ENCODE measurements around the gene ZC3H7B.
A peak's percentile ranks its signal among the peaks of the same experiment; 100 is the strongest.

ZC3H7B gene

GRCh38 chr22:41308544-41308947 lies 7.2 kb downstream of the ZC3H7B start:
- peak; percentile 28 for DNase-seq (ENCODE audit: low read depth)
- no peak overlapping the region for H3K4me3 ChIP-seq (ENCODE audit: low read depth, low read length)
- TF ChIP-seq CTCF (IDR thresholded peaks at IDR 0.05; ENCODE audit: low read depth, low read length) (no peak), POLR2A (IDR thresholded peaks at IDR 0.05; ENCODE audit: extremely low read depth, insufficient read length) (no peak), MAX (IDR thresholded peaks at IDR 0.05; ENCODE audit: low read depth, low read length) (no peak), MYC (IDR thresholded peaks at IDR 0.05; ENCODE audit: low read depth, low read length) (no peak)

GRCh38 chr22:41310336-41310735 lies 9.0 kb downstream of the ZC3H7B start:
- DNase-seq (ENCODE audit: low read depth) = no peak
- TF ChIP-seq MYC (IDR thresholded peaks at IDR 0.05; ENCODE audit: low read depth, low read length) (no peak), POLR2A (IDR thresholded peaks at IDR 0.05; ENCODE audit: extremely low read depth, insufficient read length) (no peak), CTCF (IDR thresholded peaks at IDR 0.05; ENCODE audit: low read depth, low read length) (no peak), MAX (IDR thresholded peaks at IDR 0.05; ENCODE audit: low read depth, low read length) (no peak)
- no peak overlapping the region for H3K4me3 ChIP-seq (ENCODE audit: low read depth, low read length)

GRCh38 chr22:41311487-41311886 lies 10.2 kb downstream of the ZC3H7B start:
- TF ChIP-seq CTCF (IDR thresholded peaks at IDR 0.05; ENCODE audit: low read depth, low read length) (no peak), MYC (IDR thresholded peaks at IDR 0.05; ENCODE audit: low read depth, low read length) (no peak), MAX (IDR thresholded peaks at IDR 0.05; ENCODE audit: low read depth, low read length) (no peak), POLR2A (IDR thresholded peaks at IDR 0.05; ENCODE audit: extremely low read depth, insufficient read length) (no peak)
- DNase-seq (ENCODE audit: low read depth) = peak; percentile 29
- H3K4me3 ChIP-seq (ENCODE audit: low read depth, low read length) = no peak overlapping the region

GRCh38 chr22:41314821-41315220 lies 13.5 kb downstream of the ZC3H7B start:
- no peak for DNase-seq (ENCODE audit: low read depth)
- no peak for TF ChIP-seq POLR2A (IDR thresholded peaks at IDR 0.05; ENCODE audit: extremely low read depth, insufficient read length)
- TF ChIP-seq CTCF (IDR thresholded peaks at IDR 0.05; ENCODE audit: low read depth, low read length) = no peak
- TF ChIP-seq MYC (IDR thresholded peaks at IDR 0.05; ENCODE audit: low read depth, low read length) = no peak
- no peak for TF ChIP-seq MAX (IDR thresholded peaks at IDR 0.05; ENCODE audit: low read depth, low read length)
- no peak overlapping the region for H3K4me3 ChIP-seq (ENCODE audit: low read depth, low read length)

- DNase-seq (ENCODE audit: low read depth) = no peak
- H3K4me3 ChIP-seq (ENCODE audit: low read depth, low read length) = no peak overlapping the region
- TF ChIP-seq MAX (IDR thresholded peaks at IDR 0.05; ENCODE audit: low read depth, low read length) (no peak), POLR2A (IDR thresholded peaks at IDR 0.05; ENCODE audit: extremely low read depth, insufficient read length) (no peak), MYC (IDR thresholded peaks at IDR 0.05; ENCODE audit: low read depth, low read length) (no peak), CTCF (IDR thresholded peaks at IDR 0.05; ENCODE audit: low read depth, low read length) (no peak)
Observed at GRCh38 chr22:41315586-41315985, 14.3 kb downstream of the ZC3H7B start.

Data from NB4 (cell line).